Endothelial cell of umbilical vein (primary cell): ENCODE data around the gene VIL1. TPM values are rescaled to one million over a fixed set of nuclear protein-coding genes. Genes with fewer than 3 reads are reported as not detected.

ENCODE experiments used
- BruUV-seq: library from RNA; stranded (reverse); fragments of 400-500 nt; replicated peaks from 2 replicates; lab custom pipeline; 2021; lab: Mats Ljungman, UMichigan
- CTCF ChIA-PET: fragments of 300-600, 350-600 bp; sonication (Branson Sonifier 250); formaldehyde crosslinking; loops from one replicate; lab custom pipeline; 2021; ENCODE audit warnings: antibody characterized with exemption, inconsistent platforms; lab: Charles Lee
- POLR2A ChIA-PET: fragments of 300-600, 350-600 bp; sonication (Branson Sonifier 250); formaldehyde crosslinking; loops from one replicate; lab custom pipeline; 2021; ENCODE audit warnings: antibody characterized with exemption, inconsistent platforms; lab: Charles Lee
- DNase-seq: peaks from one replicate; pipeline ENCODE4 v3.0.0-alpha.2; 2011; ENCODE audit warnings: low read depth, low spot score
- FAIRE-seq: peaks from 2 replicates; lab custom pipeline; 2011; peaks lifted over from hg19 to GRCh38; lab: Jason Lieb, UNC
- H2AFZ ChIP-seq: 2 replicates; pipeline ENCODE4 v1.6.0; 2012; ENCODE audit warnings: low read depth, low read length, control low read depth, inconsistent platforms
- H3K27ac ChIP-seq: 2 replicates; pipeline ENCODE4 v1.5.1; 2011; ENCODE audit warnings: low read depth, mild to moderate bottlenecking, control low read depth, low read length, moderate library complexity; ENCODE audit not compliant: insufficient read depth
- H3K27me3 ChIP-seq, 2 experiments: 2 replicates each; pipeline versions ENCODE4 v1.6.0 to v1.6.1; 2011; ENCODE audit warnings: low read length in 2 of 2, mixed read lengths in 1 of 2; ENCODE audit not compliant: control insufficient read depth in 2 of 2, insufficient read depth in 2 of 2
- H3K36me3 ChIP-seq, 2 experiments: 2 replicates in 1 of 2; 3 replicates in 1 of 2; pipeline ENCODE4 v1.5.1; 2011; ENCODE audit warnings: low read length in 2 of 2, mild to moderate bottlenecking in 1 of 2, moderate library complexity in 1 of 2; ENCODE audit not compliant: control insufficient read depth in 2 of 2, insufficient read depth in 2 of 2; ENCODE audit errors: extremely low read depth in 1 of 2
- H3K4me1 ChIP-seq: 3 replicates; pipeline ENCODE4 v1.5.1; 2011; ENCODE audit warnings: mild to moderate bottlenecking, low read length; ENCODE audit not compliant: control insufficient read depth, insufficient read depth; ENCODE audit errors: extremely low read depth
- H3K4me2 ChIP-seq: 2 replicates; pipeline ENCODE4 v1.6.1; 2011; ENCODE audit warnings: low read length, control low read depth, mixed read lengths; ENCODE audit not compliant: insufficient read depth
- H3K4me3 ChIP-seq, 3 experiments: fragments of 200-600 bp in 1 of 3; sonication (generic), shearing (Covaris generic) in 1 of 3; replicated peaks in 1 of 3; 2 replicates each; pipeline ENCODE4 v1.5.1; 2011 to 2016; ENCODE audit warnings: control low read depth in 3 of 3, low read length in 3 of 3, mild to moderate bottlenecking in 2 of 3, inconsistent platforms in 1 of 3, low read depth in 1 of 3, moderate library complexity in 1 of 3; ENCODE audit not compliant: insufficient read depth in 1 of 3
- H3K79me2 ChIP-seq: 2 replicates; pipeline ENCODE4 v1.6.0; 2012; ENCODE audit warnings: low read length, inconsistent platforms; ENCODE audit not compliant: control insufficient read depth, insufficient read depth
- H3K9ac ChIP-seq: replicated peaks from 2 replicates; pipeline ENCODE3; 2011; ENCODE audit warnings: low read length, control low read depth; ENCODE audit not compliant: insufficient read depth; ENCODE audit errors: extremely low read depth
- H3K9me1 ChIP-seq: replicated peaks from 3 replicates; pipeline ENCODE4 v1.6.0; 2011; ENCODE audit warnings: mild to moderate bottlenecking, low read length; ENCODE audit not compliant: control insufficient read depth, insufficient read depth; ENCODE audit errors: extremely low read depth
- H3K9me3 ChIP-seq: replicated peaks from 2 replicates; pipeline ENCODE4 v1.5.1; 2012; ENCODE audit warnings: low read length, inconsistent platforms; ENCODE audit not compliant: control insufficient read depth, insufficient read depth
- H4K20me1 ChIP-seq: replicated peaks from 2 replicates; pipeline ENCODE3; 2011; ENCODE audit warnings: mild to moderate bottlenecking, low read length; ENCODE audit not compliant: control insufficient read depth, insufficient read depth; ENCODE audit errors: extremely low read depth
- CTCF ChIP-seq, 2 donors: IDR thresholded peaks; 1 replicate in 1 of 2; 2 replicates in 1 of 2; pipeline ENCODE4 v1.5.1; 2011; ENCODE audit warnings: low read length in 2 of 2, mild to moderate bottlenecking in 2 of 2, moderate library complexity in 2 of 2, control low read depth in 1 of 2, inconsistent platforms in 1 of 2, low read depth in 1 of 2; ENCODE audit not compliant: insufficient read depth in 1 of 2; ENCODE audit errors: extremely low read depth in 1 of 2
- EZH2 ChIP-seq: IDR thresholded peaks from 2 replicates; pipeline ENCODE4 v1.6.1; 2012; ENCODE audit warnings: borderline replicate concordance, low read depth, mild to moderate bottlenecking, moderate library complexity, low read length, inconsistent platforms; ENCODE audit not compliant: severe bottlenecking
- GATA2 ChIP-seq: IDR thresholded peaks from 2 replicates; pipeline ENCODE4 v1.7.0; 2011; ENCODE audit warnings: low read depth, mild to moderate bottlenecking, moderate library complexity, mixed read lengths, low read length; ENCODE audit not compliant: insufficient read length, insufficient read depth
- JUN ChIP-seq: IDR thresholded peaks from 2 replicates; pipeline ENCODE4 v1.6.1; 2011; ENCODE audit warnings: borderline replicate concordance, low read depth; ENCODE audit not compliant: insufficient read length, insufficient read depth
- MAX ChIP-seq: IDR thresholded peaks from 2 replicates; pipeline ENCODE4 v1.6.1; 2011; ENCODE audit not compliant: insufficient read depth, insufficient read length
- POLR2A ChIP-seq: IDR thresholded peaks from 2 replicates; pipeline ENCODE4 v1.6.1; 2012; ENCODE audit warnings: low read depth, mild to moderate bottlenecking, control low read depth, low read length
- dilution Hi-C: fragments of 300-500 bp; cut with MboI; formaldehyde crosslinking; loops from one replicate; pipeline ENCODE4 v1.15.0; 2019; ENCODE audit warnings: low sequenced_read_pairs; ENCODE audit not compliant: extremely low pct_ligation_motif_present
- intact Hi-C: fragments of 100-400 bp; cut with micrococcal nuclease; formaldehyde crosslinking; loops from one replicate; pipeline ENCODE4 v1.10.0; 2022
- polyA plus RNA-seq, 4 experiments: library from polyadenylated mRNA; depleted of rRNA in 3 of 4; stranded (reverse) in 3 of 4; unstranded in 1 of 4; fragments of >200 nt; gene quantifications; 2 replicates each; pipeline versions ENCODE4 v1.2.1 to v1.2.3, GENCODE V29; 2011 to 2012; ENCODE audit warnings: missing spikeins in 1 of 4
- total RNA-seq: library from RNA; stranded (reverse); gene quantifications from 2 replicates; pipeline ENCODE4 v1.2.3, GENCODE V29; 2021

Gene VIL1
- total and polyA plus RNA-seq, 2 donors (not counting 3 experiments of a cell fraction or from before 2014, with no cell fraction given), result not detected

- Histone ChIP-seq H3K36me3 (no peaks in the 10 kb centered on the region), H2AFZ (no peak overlapping the region), H3K9me3 (no peaks in the 10 kb centered on the region), H3K27ac (no peak overlapping the region), H3K4me3 (no peak overlapping the region), H3K4me2 (no peak overlapping the region), H3K79me2 (no peaks in the 10 kb centered on the region), H3K9ac (no peak overlapping the region), H3K9me1 (no peaks in the 10 kb centered on the region), H4K20me1 (no peaks in the 10 kb centered on the region), H3K27me3 (no peaks in the 10 kb centered on the region), H3K4me1 (no peaks in the 10 kb centered on the region)
- intact Hi-C loops (no loop called here), dilution Hi-C loops (no loop called here)
- DNase-seq (no peak), FAIRE-seq (no peak)
- TF ChIP-seq MAX, result no peak
- TF ChIP-seq CTCF (IDR thresholded peaks at IDR 0.05; ENCODE audit: extremely low read depth in 1 of 2, insufficient read depth in 1 of 2, low read depth in 1 of 2, low read length in 2 of 2), result no peak
- TF ChIP-seq POLR2A, result no peak
- TF ChIP-seq JUN, result no peak
- TF ChIP-seq EZH2, result no peak
- TF ChIP-seq GATA2, result no peak
- BruUV-seq, result no TSS peak
- ChIA-PET CTCF (no interaction called here), POLR2A (no interaction called here)
These were observed 2.1 kb downstream of the VIL1 start for GRCh38 chr2:218421027-218421426.
